GM12875 (cell line): ENCODE data around the gene ITGAD.

ENCODE experiments used
- H3K4me3 ChIP-seq: one replicate; pipeline ENCODE4 v1.5.1; 2011; ENCODE audit warnings: low read depth, low read length, control low read depth
- TF ChIP-seq, protein P1 (sequence below): IDR thresholded peaks from 2 replicates; pipeline ENCODE4 v1.5.1; 2011; ENCODE audit warnings: low read depth, mild to moderate bottlenecking, control low read depth, inconsistent platforms, low read length, moderate library complexity, borderline replicate concordance; ENCODE audit not compliant: insufficient read depth

The ITGAD gene

DNA sequence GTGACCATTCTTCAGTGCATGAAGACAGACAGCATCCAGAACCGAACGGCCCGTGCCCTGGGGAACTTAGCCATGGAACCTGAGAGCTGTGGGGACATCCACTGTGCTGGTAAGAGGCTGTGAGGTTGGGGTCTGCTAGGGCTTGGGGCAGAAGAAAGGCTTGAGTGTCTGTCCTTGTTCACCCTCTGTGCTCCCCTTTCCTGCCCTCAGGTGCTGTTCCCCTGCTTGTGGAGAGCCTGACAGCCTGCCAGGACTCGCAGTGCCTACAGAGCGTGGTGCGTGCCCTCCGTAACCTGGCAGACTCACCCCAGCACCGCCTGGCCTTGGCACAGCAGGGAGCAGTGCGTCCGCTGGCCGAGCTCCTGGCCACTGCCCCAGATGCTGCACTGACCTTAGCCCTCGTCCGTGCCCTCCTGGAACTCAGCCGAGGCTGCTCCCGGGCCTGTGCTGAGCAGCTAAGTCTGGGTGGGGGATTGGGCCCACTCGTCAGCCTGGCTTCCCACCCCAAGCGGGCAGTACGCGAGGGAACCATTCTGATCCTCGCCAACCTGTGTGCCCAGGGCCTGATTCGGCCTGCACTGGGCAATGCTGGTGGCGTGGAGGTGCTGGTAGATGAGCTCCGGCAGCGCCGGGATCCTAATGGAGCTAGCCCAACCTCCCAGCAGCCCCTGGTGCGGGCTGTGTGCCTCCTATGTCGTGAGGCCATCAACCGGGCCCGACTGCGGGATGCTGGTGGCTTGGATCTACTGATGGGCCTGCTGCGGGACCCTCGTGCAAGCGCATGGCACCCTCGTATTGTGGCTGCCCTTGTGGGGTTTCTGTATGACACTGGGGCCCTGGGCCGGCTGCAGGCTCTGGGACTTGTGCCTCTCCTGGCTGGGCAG is 69.0 kb downstream of the ITGAD start:
- H3K4me3 ChIP-seq, result no peak overlapping the region
- TF ChIP-seq, protein P1, sequence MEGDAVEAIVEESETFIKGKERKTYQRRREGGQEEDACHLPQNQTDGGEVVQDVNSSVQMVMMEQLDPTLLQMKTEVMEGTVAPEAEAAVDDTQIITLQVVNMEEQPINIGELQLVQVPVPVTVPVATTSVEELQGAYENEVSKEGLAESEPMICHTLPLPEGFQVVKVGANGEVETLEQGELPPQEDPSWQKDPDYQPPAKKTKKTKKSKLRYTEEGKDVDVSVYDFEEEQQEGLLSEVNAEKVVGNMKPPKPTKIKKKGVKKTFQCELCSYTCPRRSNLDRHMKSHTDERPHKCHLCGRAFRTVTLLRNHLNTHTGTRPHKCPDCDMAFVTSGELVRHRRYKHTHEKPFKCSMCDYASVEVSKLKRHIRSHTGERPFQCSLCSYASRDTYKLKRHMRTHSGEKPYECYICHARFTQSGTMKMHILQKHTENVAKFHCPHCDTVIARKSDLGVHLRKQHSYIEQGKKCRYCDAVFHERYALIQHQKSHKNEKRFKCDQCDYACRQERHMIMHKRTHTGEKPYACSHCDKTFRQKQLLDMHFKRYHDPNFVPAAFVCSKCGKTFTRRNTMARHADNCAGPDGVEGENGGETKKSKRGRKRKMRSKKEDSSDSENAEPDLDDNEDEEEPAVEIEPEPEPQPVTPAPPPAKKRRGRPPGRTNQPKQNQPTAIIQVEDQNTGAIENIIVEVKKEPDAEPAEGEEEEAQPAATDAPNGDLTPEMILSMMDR, result no peak

DNA sequence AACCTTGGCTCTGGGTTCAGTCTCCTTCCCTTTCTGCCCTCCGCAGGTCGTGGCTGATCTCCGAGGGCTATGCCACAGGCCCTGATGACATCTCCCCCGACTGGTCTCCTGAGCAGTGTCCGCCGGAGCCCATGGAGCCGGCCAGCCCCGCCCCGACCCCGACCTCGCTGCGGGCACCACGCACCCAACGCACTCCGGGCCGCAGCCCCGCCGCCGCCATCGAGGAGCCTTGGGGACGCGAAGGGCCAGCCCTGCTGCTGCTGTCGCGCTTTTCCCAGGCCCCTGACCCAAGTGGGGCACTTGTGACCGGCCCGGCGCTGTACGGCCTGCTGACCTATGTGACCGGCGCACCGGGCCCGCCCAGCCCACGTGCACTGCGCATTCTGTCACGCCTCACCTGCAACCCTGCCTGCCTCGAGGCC is 71.2 kb downstream of the ITGAD start:
- no peak overlapping the region for H3K4me3 ChIP-seq
- TF ChIP-seq, protein P1, result no peak

DNA sequence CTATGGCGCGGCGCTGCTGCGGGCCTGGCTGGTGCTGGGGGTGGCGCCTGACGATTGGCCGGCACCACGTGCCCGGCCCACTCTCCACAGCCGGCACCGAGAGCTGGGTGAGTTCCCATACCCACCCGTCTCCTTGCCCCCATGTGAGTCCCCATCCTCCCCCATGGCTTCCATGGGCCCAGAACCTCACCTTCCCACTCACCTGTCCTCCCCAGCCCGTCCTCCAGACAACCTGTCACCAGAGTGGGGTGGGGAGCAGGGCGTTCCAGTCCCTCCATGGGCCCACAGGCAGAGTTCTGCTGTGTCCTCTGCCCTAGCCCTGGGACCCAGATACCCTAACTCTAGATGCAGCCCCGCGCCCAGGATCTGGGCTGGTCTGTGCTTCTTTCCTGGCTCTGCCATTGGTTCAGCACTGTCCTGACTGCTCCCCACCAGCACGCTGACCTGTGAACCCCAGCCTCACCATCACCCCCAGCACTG is 71.7 kb downstream of the ITGAD start:
- TF ChIP-seq, protein P1, result no peak
- H3K4me3 ChIP-seq, result no peak overlapping the region

DNA sequence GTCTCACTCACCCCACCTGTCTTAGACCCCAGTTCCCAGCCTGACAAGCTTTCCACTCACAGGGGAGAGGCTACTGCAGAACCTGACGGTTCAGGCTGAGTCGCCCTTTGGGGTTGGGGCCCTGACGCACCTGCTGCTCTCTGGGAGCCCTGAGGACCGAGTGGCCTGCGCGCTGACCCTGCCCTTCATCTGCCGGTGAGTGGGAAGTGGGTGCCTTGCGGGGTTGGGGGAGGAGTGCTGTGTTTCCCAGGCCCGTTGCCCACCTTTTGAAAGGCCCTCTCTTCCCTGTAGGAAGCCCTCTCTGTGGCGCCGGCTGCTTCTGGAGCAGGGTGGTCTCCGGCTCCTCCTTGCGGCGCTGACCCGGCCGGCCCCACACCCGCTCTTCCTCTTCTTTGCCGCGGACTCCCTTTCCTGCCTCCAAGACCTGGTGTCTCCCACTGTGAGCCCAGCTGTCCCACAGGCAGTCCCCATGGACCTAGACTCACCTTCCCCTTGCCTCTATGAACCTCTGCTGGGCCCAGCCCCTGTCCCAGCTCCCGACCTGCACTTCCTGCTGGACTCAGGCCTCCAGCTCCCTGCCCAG is 72.7 kb downstream of the ITGAD start:
- TF ChIP-seq, protein P1, result no peak
- no peak overlapping the region for H3K4me3 ChIP-seq

DNA sequence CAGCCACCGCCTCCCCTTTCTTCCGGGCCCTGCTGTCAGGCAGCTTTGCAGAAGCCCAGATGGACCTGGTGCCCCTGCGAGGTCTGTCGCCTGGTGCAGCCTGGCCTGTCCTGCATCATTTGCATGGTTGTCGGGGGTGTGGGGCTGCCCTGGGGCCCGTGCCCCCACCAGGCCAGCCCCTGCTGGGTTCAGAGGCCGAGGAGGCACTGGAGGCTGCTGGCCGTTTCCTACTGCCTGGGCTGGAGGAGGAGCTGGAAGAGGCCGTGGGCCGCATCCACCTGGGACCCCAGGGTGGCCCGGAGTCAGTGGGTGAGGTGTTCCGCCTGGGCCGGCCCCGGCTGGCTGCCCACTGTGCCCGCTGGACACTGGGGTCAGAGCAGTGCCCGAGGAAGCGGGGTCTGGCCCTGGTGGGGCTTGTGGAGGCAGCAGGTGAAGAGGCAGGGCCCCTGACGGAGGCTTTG is 73.3 kb downstream of the ITGAD start:
- H3K4me3 ChIP-seq, result no peak overlapping the region
- TF ChIP-seq, protein P1, result no peak

DNA sequence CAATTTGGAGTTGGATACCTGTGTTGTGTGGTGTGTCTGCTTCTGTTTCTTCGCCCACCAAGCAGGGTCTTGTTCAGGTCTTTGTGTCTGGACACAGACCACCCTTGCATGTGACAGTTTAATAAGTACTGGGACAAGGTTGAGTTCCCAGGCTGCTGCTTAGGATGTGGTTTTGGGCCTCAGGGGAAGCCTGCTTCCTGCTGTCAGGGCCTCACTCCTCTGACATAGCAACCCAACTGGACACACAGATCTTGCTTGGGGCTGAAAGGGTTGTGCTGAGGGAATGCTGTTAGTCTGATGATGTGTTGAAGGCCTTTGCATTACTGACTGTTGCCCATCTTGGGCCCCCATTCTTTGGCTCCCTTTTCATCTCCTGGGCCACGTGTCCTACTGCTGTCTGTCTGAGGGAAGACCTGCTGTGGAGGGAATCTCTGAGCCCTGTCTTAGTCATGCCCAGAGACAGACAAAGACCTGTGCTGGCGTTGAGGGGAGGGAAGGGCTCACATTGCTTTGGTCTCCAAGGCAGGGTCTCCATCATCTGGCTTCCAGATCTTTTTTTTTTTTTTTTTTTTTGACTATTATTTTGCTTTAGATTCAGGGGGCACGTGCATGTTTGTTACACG is 74.1 kb downstream of the ITGAD start:
- H3K4me3 ChIP-seq, result no peak overlapping the region

More for the DNA sequence above, 74.1 kb downstream of the ITGAD start:
- TF ChIP-seq, protein P1, result no peak
